H1 (cell line): ENCODE results near the gene AGBL1. TPM values are rescaled to one million over a fixed set of nuclear protein-coding genes. Genes with fewer than 3 reads are reported as not detected.

ENCODE experiments used
- CTCF ChIA-PET: fragments of 300-600 bp; sonication (Branson Sonifier 250); formaldehyde crosslinking; loops from one replicate; lab custom pipeline; 2021; ENCODE audit not compliant: partially characterized antibody; lab: Charles Lee
- POLR2A ChIA-PET: fragments of 300-600 bp; sonication (Branson Sonifier 250); formaldehyde crosslinking; loops from one replicate; lab custom pipeline; 2021; ENCODE audit warnings: inconsistent platforms; ENCODE audit not compliant: partially characterized antibody; lab: Charles Lee
- DNase-seq, 2 experiments: peaks; one replicate each; pipeline versions ENCODE4 v3.0.0 to v3.0.0-alpha.2; 2010 to 2022; ENCODE audit warnings: low spot score in 2 of 2, low read depth in 1 of 2, mixed read lengths in 1 of 2
- FAIRE-seq: peaks from 2 replicates; lab custom pipeline; 2011; peaks lifted over from hg19 to GRCh38; lab: Jason Lieb, UNC
- H2AFZ ChIP-seq: 2 replicates; pipeline ENCODE4 v1.8.1; 2012; ENCODE audit warnings: low read length, inconsistent platforms
- H2AK5ac ChIP-seq: 2 replicates; pipeline ENCODE4 v1.6.1; 2013; ENCODE audit warnings: low read depth, low read length
- H2BK120ac ChIP-seq: replicated peaks from 2 replicates; pipeline ENCODE3; 2013; ENCODE audit warnings: low read depth, low read length, inconsistent platforms
- H2BK12ac ChIP-seq: 2 replicates; pipeline ENCODE4 v1.6.1; 2013; ENCODE audit warnings: low read depth, low read length
- H2BK15ac ChIP-seq: 2 replicates; pipeline ENCODE4 v1.6.1; 2013; ENCODE audit warnings: low read length
- H2BK20ac ChIP-seq: 2 replicates; pipeline ENCODE4 v1.6.1; 2013; ENCODE audit warnings: low read length
- H2BK5ac ChIP-seq: 2 replicates; pipeline ENCODE4 v1.6.1; 2013; ENCODE audit warnings: low read depth, low read length
- H3K14ac ChIP-seq: 2 replicates; pipeline ENCODE4 v1.6.1; 2013; ENCODE audit warnings: inconsistent platforms; ENCODE audit not compliant: insufficient read length
- H3K18ac ChIP-seq: 2 replicates; pipeline ENCODE4 v1.6.1; 2013; ENCODE audit warnings: low read length; ENCODE audit errors: extremely low read depth
- H3K23ac ChIP-seq: 2 replicates; pipeline ENCODE4 v1.6.1; 2013; ENCODE audit warnings: inconsistent platforms; ENCODE audit not compliant: insufficient read length
- H3K23me2 ChIP-seq: 2 replicates; pipeline ENCODE4 v1.6.1; 2013; ENCODE audit warnings: low read depth, low read length
- H3K27ac ChIP-seq: 2 replicates; pipeline ENCODE4 v1.6.1; 2011; ENCODE audit warnings: low read depth, low read length, inconsistent platforms
- H3K27me3 ChIP-seq, 4 experiments: replicated peaks in 1 of 4; 1 replicate in 1 of 4; 2 replicates in 3 of 4; pipeline versions ENCODE4 v1.6.1 to v1.8.1; 2011 to 2013; ENCODE audit warnings: low read length in 3 of 4, mild to moderate bottlenecking in 3 of 4, inconsistent platforms in 2 of 4, mixed read lengths in 2 of 4, moderate library complexity in 1 of 4; ENCODE audit not compliant: control insufficient read depth in 3 of 4, insufficient read depth in 3 of 4; ENCODE audit errors: extremely low read depth in 1 of 4
- H3K36me3 ChIP-seq, 4 experiments: 2 replicates each; pipeline versions ENCODE4 v1.6.1 to v1.8.1; 2011 to 2013; ENCODE audit warnings: mild to moderate bottlenecking in 4 of 4, low read length in 3 of 4, moderate library complexity in 2 of 4, control low read depth in 1 of 4, inconsistent platforms in 1 of 4; ENCODE audit not compliant: insufficient read depth in 4 of 4, control insufficient read depth in 2 of 4
- H3K4ac ChIP-seq: replicated peaks from 2 replicates; pipeline ENCODE3; 2013; ENCODE audit warnings: low read length, low read depth, mixed read lengths, inconsistent platforms; ENCODE audit not compliant: insufficient read length
- H3K4me1 ChIP-seq, 4 experiments: replicated peaks in 1 of 4; 1 replicate in 1 of 4; 2 replicates in 3 of 4; pipeline versions ENCODE4 v1.6.1 to v1.8.1; 2011 to 2013; ENCODE audit warnings: low read length in 3 of 4, inconsistent platforms in 2 of 4, mixed read lengths in 1 of 4; ENCODE audit not compliant: insufficient read depth in 4 of 4, control insufficient read depth in 3 of 4
- H3K4me2 ChIP-seq, 2 experiments: 2 replicates each; pipeline versions ENCODE4 v1.6.1 to v1.8.1; 2011 to 2013; ENCODE audit warnings: low read depth in 2 of 2, low read length in 2 of 2, control low read depth in 1 of 2, inconsistent platforms in 1 of 2, mild to moderate bottlenecking in 1 of 2; ENCODE audit not compliant: insufficient read depth in 1 of 2
- H3K4me3 ChIP-seq, 4 experiments: fragments of 200-600, 300-600 bp in 1 of 4; sonication (generic), shearing (Covaris generic), sonication (Bioruptor Twin) in 1 of 4; 2 replicates each; pipeline versions ENCODE4 v1.5.1 to v1.8.1; 2011 to 2016; ENCODE audit warnings: low read length in 4 of 4, low read depth in 3 of 4, control low read depth in 2 of 4, inconsistent platforms in 2 of 4, mild to moderate bottlenecking in 2 of 4, mixed read lengths in 1 of 4, moderate library complexity in 1 of 4; ENCODE audit not compliant: insufficient read depth in 2 of 4; ENCODE audit errors: extremely low read depth in 1 of 4
- H3K56ac ChIP-seq: replicated peaks from 2 replicates; pipeline ENCODE3; 2013; ENCODE audit warnings: low read depth, mild to moderate bottlenecking, mixed read lengths, low read length, inconsistent platforms; ENCODE audit not compliant: insufficient read length
- H3K79me1 ChIP-seq: 2 replicates; pipeline ENCODE4 v1.6.1; 2013; ENCODE audit warnings: low read depth, low read length, control low read depth
- H3K79me2 ChIP-seq, 2 experiments: 2 replicates each; pipeline versions ENCODE4 v1.6.1 to v1.8.1; 2012 to 2013; ENCODE audit warnings: low read length in 2 of 2, mild to moderate bottlenecking in 2 of 2, inconsistent platforms in 1 of 2; ENCODE audit not compliant: insufficient read depth in 2 of 2, control insufficient read depth in 1 of 2
- H3K9ac ChIP-seq, 4 experiments: replicated peaks in 1 of 4; 1 replicate in 1 of 4; 2 replicates in 3 of 4; pipeline versions ENCODE4 v1.6.1 to v1.8.1; 2011 to 2013; ENCODE audit warnings: low read depth in 3 of 4, low read length in 3 of 4, control low read depth in 2 of 4, mild to moderate bottlenecking in 2 of 4, moderate library complexity in 2 of 4, inconsistent platforms in 1 of 4; ENCODE audit errors: extremely low read depth in 1 of 4
- H3K9me3 ChIP-seq, 2 experiments: 2 replicates each; pipeline versions ENCODE4 v1.6.1 to v1.8.1; 2012 to 2013; ENCODE audit warnings: mild to moderate bottlenecking in 2 of 2, moderate library complexity in 2 of 2, control low read depth in 1 of 2, inconsistent platforms in 1 of 2, low read depth in 1 of 2, low read length in 1 of 2, mixed read lengths in 1 of 2; ENCODE audit not compliant: insufficient read depth in 2 of 2
- H4K20me1 ChIP-seq, 2 experiments: replicated peaks in 1 of 2; 2 replicates each; pipeline versions ENCODE3 to v1.8.1; 2011 to 2013; ENCODE audit warnings: inconsistent platforms in 2 of 2, low read length in 2 of 2, mild to moderate bottlenecking in 1 of 2; ENCODE audit not compliant: insufficient read depth in 2 of 2, control insufficient read depth in 1 of 2
- H4K5ac ChIP-seq: 2 replicates; pipeline ENCODE4 v1.6.1; 2013; ENCODE audit warnings: low read length, low read depth, mixed read lengths, inconsistent platforms; ENCODE audit not compliant: insufficient read length
- H4K8ac ChIP-seq: 2 replicates; pipeline ENCODE4 v1.8.0; 2013; ENCODE audit warnings: mild to moderate bottlenecking, moderate library complexity, low read length, inconsistent platforms; ENCODE audit not compliant: insufficient read depth; ENCODE audit errors: extremely low read depth
- H4K91ac ChIP-seq: replicated peaks from 2 replicates; pipeline ENCODE3; 2013; ENCODE audit warnings: low read length, mixed read lengths, inconsistent platforms; ENCODE audit not compliant: insufficient read length
- BACH1 ChIP-seq: IDR thresholded peaks from 2 replicates; pipeline ENCODE4 v1.6.1; 2012; ENCODE audit warnings: low read length, improper control_type of control experiment
- BRCA1 ChIP-seq: IDR thresholded peaks from 2 replicates; pipeline ENCODE4 v1.6.1; 2012; ENCODE audit warnings: low read depth, low read length, improper control_type of control experiment
- CTCF ChIP-seq, 3 experiments: IDR thresholded peaks; 1 replicate in 2 of 3; 2 replicates in 1 of 3; pipeline versions ENCODE4 v1.5.1 to v1.6.1; 2011; ENCODE audit warnings: low read length in 3 of 3, mild to moderate bottlenecking in 3 of 3, inconsistent platforms in 2 of 3, low read depth in 1 of 3, moderate library complexity in 1 of 3; ENCODE audit not compliant: insufficient read depth in 1 of 3; ENCODE audit errors: control extremely low read depth in 1 of 3
- E2F6 ChIP-seq: IDR thresholded peaks from 2 replicates; pipeline ENCODE4 v1.6.1; 2012; ENCODE audit warnings: inconsistent platforms
- HDAC6 ChIP-seq: IDR thresholded peaks from one replicate; pipeline ENCODE4 v1.7.1; 2012; ENCODE audit warnings: low read depth, mild to moderate bottlenecking, inconsistent platforms, low read length, moderate library complexity
- KDM5A ChIP-seq: fragments of 200-600 bp; IDR thresholded peaks from 2 replicates; pipeline ENCODE4 v1.7.1; 2012; ENCODE audit warnings: mild to moderate bottlenecking, low read length, inconsistent platforms, mixed read lengths
- MAX ChIP-seq: IDR thresholded peaks from 2 replicates; pipeline ENCODE4 v1.6.1; 2012; ENCODE audit warnings: inconsistent platforms
- SAP30 ChIP-seq: fragments of 300-600 bp; sonication (generic); IDR thresholded peaks from 2 replicates; pipeline ENCODE4 v1.7.1; 2012; ENCODE audit warnings: low read length, moderate library complexity, mild to moderate bottlenecking, inconsistent platforms; ENCODE audit not compliant: insufficient read depth, insufficient replicate concordance
- SIN3A ChIP-seq, 2 experiments: IDR thresholded peaks in 1 of 2; conservative IDR thresholded peaks in 1 of 2; 2 replicates each; pipeline ENCODE4 v1.6.1; 2011 to 2012; ENCODE audit warnings: low read length in 2 of 2, improper control_type of control experiment in 1 of 2, low read depth in 1 of 2, mild to moderate bottlenecking in 1 of 2
- TEAD4 ChIP-seq: IDR thresholded peaks from 2 replicates; pipeline ENCODE4 v1.6.1; 2012; ENCODE audit warnings: low read depth, low read length, inconsistent platforms, mixed read lengths
- WGBS, 2 experiments: shearing (Covaris generic) in 1 of 2; methylation state at CpG; one replicate each; pipeline versions ENCODE4 v1.1.6 to v1.1.7; 2013 to 2015; ENCODE audit warnings: low lambda C conversion rate in 2 of 2, mixed read lengths in 2 of 2, inconsistent platforms in 1 of 2, low coverage in 1 of 2, missing lambda C conversion rate in 1 of 2; ENCODE audit not compliant: insufficient replicate concordance in 2 of 2, insufficient coverage in 1 of 2, insufficient read length in 1 of 2; ENCODE audit errors: extremely low coverage in 1 of 2, missing lambda C conversion rate in 1 of 2; 5-methylcytosine and 5-hydroxymethylcytosine counted together
- polyA plus RNA-seq, 7 experiments: library from polyadenylated mRNA; depleted of rRNA in 3 of 7; stranded (reverse) in 5 of 7; unstranded in 2 of 7; fragments of >200 nt in 5 of 7; fragments of 200-250 nt in 2 of 7; gene quantifications; 1 replicate in 5 of 7; 2 replicates in 1 of 7; 4 replicates in 1 of 7; pipeline versions ENCODE4 v1.2.1 to v1.2.3, GENCODE V29; 2011 to 2013; ENCODE audit warnings: missing spikeins in 2 of 7, mixed read lengths in 2 of 7
- total RNA-seq: library from RNA; stranded (reverse); fragmentation: NEBNext Ultra II Directional; extraction: Animal tissue kit (Norgen Biotek cat#: 25700); gene quantifications from 2 replicates; pipeline ENCODE4 v1.2.1, GENCODE V29; 2021

Gene AGBL1
- total and polyA plus RNA-seq, 2 of the 8 experiments (the other 6 are each of a cell fraction or from before 2014, with no cell fraction given), result not detected

- Histone ChIP-seq H3K4ac (no peak overlapping the region), H3K4me3 (no peak overlapping the region), H3K79me2 (no peaks in the 10 kb centered on the region), H3K27ac (no peak overlapping the region), H3K4me1 (peaks cover 0 to 2% (median 2%) of the 10 kb centered on the region in 4 experiments; a peak in 1 of 7 replicates), H2AK5ac (no peak overlapping the region), H3K56ac (no peak overlapping the region), H2BK120ac (no peak overlapping the region), H3K36me3 (no peaks in the 10 kb centered on the region; a peak in 1 of 8 replicates), H2BK20ac (no peak overlapping the region), H3K14ac (no peak overlapping the region), H3K4me2 (no peak overlapping the region), H3K23ac (no peak overlapping the region), H4K5ac (no peak overlapping the region), H3K23me2 (no peaks in the 10 kb centered on the region), H2AFZ (no peak overlapping the region), H2BK5ac (no peak overlapping the region), H3K79me1 (no peaks in the 10 kb centered on the region), H4K20me1 (no peaks in the 10 kb centered on the region), H3K9ac (no peak overlapping the region), H3K18ac (no peak overlapping the region), H4K91ac (no peak overlapping the region), H2BK12ac (no peak overlapping the region), H4K8ac (no peak overlapping the region), H2BK15ac (no peak overlapping the region), H3K9me3 (no peaks in the 10 kb centered on the region), H3K27me3 (peaks cover 0 to 1% (median 0%) of the 10 kb centered on the region in 4 experiments; a peak in 1 of 7 replicates)
- FAIRE-seq (no peak), DNase-seq (no peak)
- ChIA-PET CTCF (no interaction called here), POLR2A (no interaction called here)
- 94% methylated on average over 2 of the region's 2 CpGs; no CpG with 5 or more reads in 1 of the 2 experiments for WGBS, 2 experiments
- TF ChIP-seq TEAD4 (no peak), MAX (no peak), CTCF (IDR thresholded peaks at IDR 0.05; ENCODE audit: control extremely low read depth in 1 of 3, insufficient read depth in 1 of 3, low read depth in 1 of 3, low read length in 3 of 3) (no peak), BACH1 (no peak), BRCA1 (no peak), SAP30 (no peak), HDAC6 (no peak), KDM5A (no peak), SIN3A (conservative IDR thresholded peaks at IDR 0.05 in 1 of 2, IDR thresholded peaks at IDR 0.05 in 1 of 2; ENCODE audit: low read depth in 1 of 2, low read length in 2 of 2) (no peak), E2F6 (no peak)
Measured at GRCh38 chr15:86411916-86412315, 332.2 kb downstream of the AGBL1 start.
